CD4-positive, alpha-beta T cell treated with Interleukin-6 for 4 hours (primary cell): Measurements from ENCODE around the gene VRK1.

Experiments
- DNase-seq: peaks from one replicate; pipeline ENCODE4 v3.0.0-alpha.2; 2020; ENCODE audit warnings: mixed read lengths

The VRK1 gene

DNA sequence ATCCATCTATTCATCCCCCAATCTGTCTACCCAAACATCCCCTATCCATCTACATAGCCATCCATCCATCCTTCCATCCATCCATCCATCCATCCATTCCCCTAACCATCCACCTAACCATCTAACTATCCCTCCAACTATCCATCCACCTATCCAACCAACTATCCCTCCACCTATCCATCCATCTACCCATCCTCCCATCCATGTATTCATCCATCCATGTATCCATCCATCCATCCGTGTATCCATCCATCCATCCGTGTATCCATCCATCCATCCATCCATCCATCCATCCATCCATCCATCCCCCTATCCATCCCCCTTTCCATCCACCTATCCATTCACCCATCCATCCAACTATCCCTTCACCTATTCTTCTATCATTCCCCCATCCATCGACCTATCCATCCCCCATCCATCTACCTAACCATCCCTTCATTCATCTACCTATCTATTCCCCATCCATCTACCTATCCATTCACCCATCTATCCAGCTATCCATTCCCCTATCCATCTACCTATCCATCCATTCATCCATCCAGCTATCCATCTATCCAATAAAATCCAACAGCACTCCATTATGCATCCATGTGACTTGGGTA, 131.7 kb downstream of the VRK1 start:
- DNase-seq, result no peak

DNA sequence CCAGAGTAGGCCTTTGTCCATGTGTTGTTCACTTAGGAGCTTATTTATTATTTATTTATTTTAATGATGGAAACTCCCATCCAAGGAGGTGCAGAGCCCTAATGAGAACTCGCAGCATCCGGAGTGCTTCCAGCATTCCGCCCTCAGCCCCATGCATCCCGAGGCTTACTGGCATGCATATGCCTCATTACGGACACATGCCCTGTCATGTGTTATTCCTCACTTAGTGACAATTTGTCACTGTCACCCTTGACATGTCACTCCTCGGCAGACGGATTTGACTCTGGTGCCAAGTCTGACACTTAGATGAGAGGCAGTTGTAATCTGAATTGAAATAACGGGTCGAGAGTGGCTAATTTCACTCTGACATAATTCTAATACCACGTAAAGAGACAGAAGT, 132.8 kb downstream of the VRK1 start:
- DNase-seq, result no peak

DNA sequence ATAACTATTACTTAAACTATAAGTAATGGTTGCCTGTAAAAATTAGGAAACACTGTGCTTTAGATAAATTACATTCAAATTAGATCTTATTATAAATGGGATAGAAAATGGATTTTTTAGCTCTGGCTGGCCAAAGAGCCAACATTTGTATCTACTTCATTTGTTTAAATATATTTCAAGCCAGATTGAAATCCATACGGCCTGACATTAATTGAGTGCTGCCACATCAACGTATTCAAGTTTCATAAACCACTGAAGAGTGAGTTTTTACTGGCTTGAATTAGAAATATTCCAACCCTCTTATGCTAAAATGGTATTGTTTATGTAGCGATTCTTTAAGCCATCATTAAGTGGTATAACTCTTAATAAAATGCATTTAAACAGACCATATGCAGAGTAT, 133.3 kb downstream of the VRK1 start:
- no peak for DNase-seq
